ENCODE measurements around the gene ATF3. TPM values are rescaled to one million over a fixed set of nuclear protein-coding genes. Genes with fewer than 3 reads are reported as not detected.
A peak's percentile ranks its signal among the peaks of the same experiment; 100 is the strongest.
"Not testable (repeated sequence)": the region's sequence is repeated elsewhere in the genome, so short reads cannot be mapped to it uniquely, and the experiment has no call there.

ATF3 gene
- total RNA-seq, 1 experiment from 2014 or later: 21.8 TPM

DNA sequence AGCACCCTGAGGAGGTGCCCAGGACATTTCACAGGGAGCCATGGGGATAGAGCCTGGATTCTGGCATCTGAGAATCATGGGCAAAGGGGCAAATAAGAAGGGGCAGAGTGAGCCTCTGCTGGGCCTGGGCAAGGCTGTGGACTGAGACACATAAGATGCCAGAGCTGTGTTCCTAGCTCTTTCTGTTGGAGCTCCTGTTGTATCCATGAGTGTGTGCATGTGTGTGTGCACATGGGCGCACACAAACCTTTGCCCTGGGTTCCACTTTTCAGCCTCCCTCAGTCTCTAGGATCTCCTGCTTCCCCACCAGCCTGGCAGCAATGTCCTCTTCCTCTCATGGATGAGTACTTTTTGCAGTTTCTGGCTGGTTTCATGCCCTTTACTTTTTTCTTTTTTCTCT, 44.0 kb downstream of the ATF3 start:
- Histone ChIP-seq H3K36me3 (ENCODE audit: control insufficient read depth, insufficient read depth, low read length) (no peaks in the 10 kb centered on the region), H3K4me1 (no peaks in the 10 kb centered on the region), H3K9me3 (no peaks in the 10 kb centered on the region), H3K4me3 (ENCODE audit: low read depth, low read length) (no peak overlapping the region), H3K27me3 (replicated peaks; ENCODE audit: control insufficient read depth, insufficient read depth, low read length) (no peaks in the 10 kb centered on the region)
- Mint-ChIP-seq H3K4me1 (ENCODE audit: low read depth, unreplicated experiment) (no peaks in the 10 kb centered on the region), H3K27ac (ENCODE audit: unreplicated experiment) (no peak overlapping the region), H3K27me3 (ENCODE audit: insufficient read depth, unreplicated experiment) (no peaks in the 10 kb centered on the region), H3K9me3 (ENCODE audit: unreplicated experiment) (no peaks in the 10 kb centered on the region), H3K36me3 (ENCODE audit: insufficient read depth, unreplicated experiment) (no peaks in the 10 kb centered on the region), H3K4me3 (ENCODE audit: unreplicated experiment) (no peak overlapping the region)
- TF ChIP-seq, protein P1, sequence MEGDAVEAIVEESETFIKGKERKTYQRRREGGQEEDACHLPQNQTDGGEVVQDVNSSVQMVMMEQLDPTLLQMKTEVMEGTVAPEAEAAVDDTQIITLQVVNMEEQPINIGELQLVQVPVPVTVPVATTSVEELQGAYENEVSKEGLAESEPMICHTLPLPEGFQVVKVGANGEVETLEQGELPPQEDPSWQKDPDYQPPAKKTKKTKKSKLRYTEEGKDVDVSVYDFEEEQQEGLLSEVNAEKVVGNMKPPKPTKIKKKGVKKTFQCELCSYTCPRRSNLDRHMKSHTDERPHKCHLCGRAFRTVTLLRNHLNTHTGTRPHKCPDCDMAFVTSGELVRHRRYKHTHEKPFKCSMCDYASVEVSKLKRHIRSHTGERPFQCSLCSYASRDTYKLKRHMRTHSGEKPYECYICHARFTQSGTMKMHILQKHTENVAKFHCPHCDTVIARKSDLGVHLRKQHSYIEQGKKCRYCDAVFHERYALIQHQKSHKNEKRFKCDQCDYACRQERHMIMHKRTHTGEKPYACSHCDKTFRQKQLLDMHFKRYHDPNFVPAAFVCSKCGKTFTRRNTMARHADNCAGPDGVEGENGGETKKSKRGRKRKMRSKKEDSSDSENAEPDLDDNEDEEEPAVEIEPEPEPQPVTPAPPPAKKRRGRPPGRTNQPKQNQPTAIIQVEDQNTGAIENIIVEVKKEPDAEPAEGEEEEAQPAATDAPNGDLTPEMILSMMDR (IDR thresholded peaks at IDR 0.05; ENCODE audit: insufficient read depth in 1 of 2, low read depth in 1 of 2, low read length in 1 of 2, severe bottlenecking in 1 of 2, unreplicated experiment in 1 of 2): no peak
- POLR2A ChIA-PET: no interaction called here
- DNase-seq: no peak
- intact Hi-C loops (cut with micrococcal nuclease; ENCODE audit: unreplicated experiment): no loop called here
- CTCF ChIA-PET: no interaction called here
- BruUV-seq (replicated peaks): no TSS peak

GRCh38 chr1:212655668-212656440, 47.3 kb downstream of the ATF3 start:
- H3K27ac Mint-ChIP-seq (ENCODE audit: unreplicated experiment): no peak overlapping the region
- no peaks in the 10 kb centered on the region for H3K9me3 Mint-ChIP-seq (ENCODE audit: unreplicated experiment)
- TF ChIP-seq, protein P1 (IDR thresholded peaks at IDR 0.05; ENCODE audit: insufficient read depth in 1 of 2, low read depth in 1 of 2, low read length in 1 of 2, severe bottlenecking in 1 of 2, unreplicated experiment in 1 of 2): no peak
- H3K36me3 Mint-ChIP-seq (ENCODE audit: insufficient read depth, unreplicated experiment): no peaks in the 10 kb centered on the region
- Histone ChIP-seq H3K4me1 (no peaks in the 10 kb centered on the region), H3K36me3 (ENCODE audit: control insufficient read depth, insufficient read depth, low read length) (no peaks in the 10 kb centered on the region), H3K4me3 (ENCODE audit: low read depth, low read length) (no peak overlapping the region), H3K27me3 (replicated peaks; ENCODE audit: control insufficient read depth, insufficient read depth, low read length) (no peaks in the 10 kb centered on the region), H3K9me3 (no peaks in the 10 kb centered on the region)
- ChIA-PET CTCF (interaction anchor here (1.0 kb wide), 1 partner anchor 9 kb away, joined by 3 read pairs; no protein-coding TSS in a partner anchor), POLR2A (no interaction called here)
- DNase-seq: no peak
- H3K27me3 Mint-ChIP-seq (ENCODE audit: insufficient read depth, unreplicated experiment): peaks cover 7% of the 10 kb centered on the region
- H3K4me1 Mint-ChIP-seq (ENCODE audit: low read depth, unreplicated experiment): no peaks in the 10 kb centered on the region
- no peak overlapping the region for H3K4me3 Mint-ChIP-seq (ENCODE audit: unreplicated experiment)
- no TSS peak for BruUV-seq (replicated peaks)
- intact Hi-C loops (cut with micrococcal nuclease; ENCODE audit: unreplicated experiment): no loop called here

DNA sequence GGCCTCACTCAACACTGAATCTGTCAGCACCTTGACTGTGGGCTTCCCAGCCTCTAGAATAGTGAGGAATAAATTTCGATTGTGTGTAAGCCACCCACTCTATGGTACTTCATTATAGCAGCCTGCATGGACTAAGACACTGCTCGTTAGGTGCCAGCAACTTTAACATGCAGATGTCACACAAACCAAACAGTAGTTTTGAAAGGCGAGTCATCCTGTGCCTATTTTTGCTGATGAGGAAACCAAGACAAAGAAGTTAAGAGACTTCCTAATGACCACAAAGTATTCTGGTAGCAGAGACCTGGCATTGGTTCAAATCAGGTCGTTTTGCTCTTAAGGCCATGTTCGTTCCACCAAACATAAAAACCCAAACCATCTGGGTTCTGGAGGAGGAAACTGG, 48.2 kb downstream of the ATF3 start:
- Mint-ChIP-seq H3K4me1 (ENCODE audit: low read depth, unreplicated experiment) (no peaks in the 10 kb centered on the region), H3K27me3 (ENCODE audit: insufficient read depth, unreplicated experiment) (peaks cover 9% of the 10 kb centered on the region), H3K4me3 (ENCODE audit: unreplicated experiment) (no peak overlapping the region), H3K9me3 (ENCODE audit: unreplicated experiment) (no peaks in the 10 kb centered on the region), H3K27ac (ENCODE audit: unreplicated experiment) (no peak overlapping the region), H3K36me3 (ENCODE audit: insufficient read depth, unreplicated experiment) (no peaks in the 10 kb centered on the region)
- H3K4me1 ChIP-seq: no peaks in the 10 kb centered on the region
- intact Hi-C loops (cut with micrococcal nuclease; ENCODE audit: unreplicated experiment): no loop called here
- CTCF ChIA-PET: no interaction called here
- no peaks in the 10 kb centered on the region for H3K36me3 ChIP-seq (ENCODE audit: control insufficient read depth, insufficient read depth, low read length)
- TF ChIP-seq, protein P1 (IDR thresholded peaks at IDR 0.05; ENCODE audit: insufficient read depth in 1 of 2, low read depth in 1 of 2, low read length in 1 of 2, severe bottlenecking in 1 of 2, unreplicated experiment in 1 of 2): no peak
- no TSS peak for BruUV-seq (replicated peaks)
- no peak overlapping the region for H3K4me3 ChIP-seq (ENCODE audit: low read depth, low read length)
- no peaks in the 10 kb centered on the region for H3K9me3 ChIP-seq
- no peaks in the 10 kb centered on the region for H3K27me3 ChIP-seq (replicated peaks; ENCODE audit: control insufficient read depth, insufficient read depth, low read length)
- POLR2A ChIA-PET: no interaction called here
- no peak for DNase-seq

- intact Hi-C loops (cut with micrococcal nuclease; ENCODE audit: unreplicated experiment); H3K27ac Mint-ChIP-seq (ENCODE audit: unreplicated experiment); H3K4me3 Mint-ChIP-seq (ENCODE audit: unreplicated experiment); H3K4me3 ChIP-seq (ENCODE audit: low read depth, low read length); CTCF ChIA-PET; H3K36me3 ChIP-seq (ENCODE audit: control insufficient read depth, insufficient read depth, low read length); H3K4me1 ChIP-seq; H3K36me3 Mint-ChIP-seq (ENCODE audit: insufficient read depth, unreplicated experiment); BruUV-seq (replicated peaks); H3K9me3 Mint-ChIP-seq (ENCODE audit: unreplicated experiment); H3K9me3 ChIP-seq; H3K27me3 ChIP-seq (replicated peaks; ENCODE audit: control insufficient read depth, insufficient read depth, low read length); H3K4me1 Mint-ChIP-seq (ENCODE audit: low read depth, unreplicated experiment); POLR2A ChIA-PET: not testable (repeated sequence)
- peaks cover 13% of the 10 kb centered on the region for H3K27me3 Mint-ChIP-seq (ENCODE audit: insufficient read depth, unreplicated experiment)
- DNase-seq: peak in 1 of 2 experiments; percentile 20
Measured at GRCh38 chr1:212658250-212658649, 49.7 kb downstream of the ATF3 start.

Data from Caco-2 (cell line).